GM12892 (cell line): ENCODE measurements around the gene ATOH8.

Experiments
- POLR2A ChIP-seq: IDR thresholded peaks from 2 replicates; pipeline ENCODE4 v1.6.1; 2011; ENCODE audit warnings: low read depth, low read length, control low read depth
- POLR2AphosphoS5 ChIP-seq: IDR thresholded peaks from 2 replicates; pipeline ENCODE4 v1.6.1; 2011; ENCODE audit warnings: low read depth, low read length, control low read depth
- TAF1 ChIP-seq: IDR thresholded peaks from 2 replicates; pipeline ENCODE4 v1.6.1; 2011; ENCODE audit warnings: low read depth, mild to moderate bottlenecking, control low read depth, low read length, borderline replicate concordance

DNA sequence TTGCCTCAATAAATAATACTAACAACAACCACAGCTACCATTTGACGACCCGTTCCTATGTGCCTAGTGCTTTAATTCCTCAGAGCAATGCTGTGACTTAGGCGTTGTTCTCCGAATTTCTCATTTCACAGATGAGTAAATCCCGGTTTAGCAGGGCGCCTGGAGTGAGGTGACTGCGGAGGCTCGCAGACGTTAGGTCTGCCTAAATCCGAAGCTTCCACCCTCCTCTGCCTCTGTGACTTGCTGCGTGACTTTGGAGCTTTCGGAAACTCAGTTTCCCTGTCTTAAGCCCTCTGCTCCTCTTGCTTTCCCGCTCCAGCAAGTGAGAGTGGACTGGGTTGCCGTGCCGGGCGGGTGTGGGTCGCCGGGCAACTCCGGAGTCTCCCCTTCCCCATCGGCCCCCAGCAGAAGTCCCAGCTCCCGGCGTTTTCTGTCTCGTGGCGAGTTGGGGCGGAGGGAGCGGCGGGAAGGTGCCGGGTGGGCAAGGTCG is 711 bp upstream of the ATOH8 start:
- TF ChIP-seq POLR2AphosphoS5 (no peak), POLR2A (no peak), TAF1 (no peak)
